ENCODE results near the gene UNC93A.
"Not testable (repeated sequence)": the region's sequence is repeated elsewhere in the genome, so short reads cannot be mapped to it uniquely, and the experiment has no call there.

UNC93A gene

DNA sequence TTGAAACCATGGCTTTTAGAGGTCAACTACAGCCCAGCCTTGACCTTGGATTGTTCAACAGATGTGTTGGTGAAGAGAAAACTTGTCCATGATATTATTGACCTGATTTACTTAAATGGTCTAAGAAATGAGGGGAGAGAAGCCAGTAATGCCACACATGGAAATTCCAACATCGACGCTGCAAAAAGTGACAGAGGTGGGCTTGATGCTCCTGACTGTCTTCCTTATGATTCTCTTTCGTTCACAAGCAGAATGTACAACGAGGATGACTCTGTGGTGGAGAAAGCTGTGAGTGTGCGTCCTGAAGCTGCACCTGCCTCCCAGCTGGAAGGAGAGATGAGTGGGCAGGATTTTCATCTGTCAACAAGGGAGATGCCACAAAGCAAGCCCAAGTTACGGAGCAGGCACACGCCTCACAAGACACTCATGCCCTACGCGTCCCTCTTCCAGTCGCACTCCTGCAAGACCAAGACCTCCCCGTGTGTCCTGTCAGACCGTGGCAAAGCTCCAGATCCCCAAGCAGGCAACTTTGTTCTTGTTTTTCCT lies 50.0 kb downstream of the UNC93A start:
- DNase-seq (ENCODE audit: low read depth in 2 of 2): no peak

DNA sequence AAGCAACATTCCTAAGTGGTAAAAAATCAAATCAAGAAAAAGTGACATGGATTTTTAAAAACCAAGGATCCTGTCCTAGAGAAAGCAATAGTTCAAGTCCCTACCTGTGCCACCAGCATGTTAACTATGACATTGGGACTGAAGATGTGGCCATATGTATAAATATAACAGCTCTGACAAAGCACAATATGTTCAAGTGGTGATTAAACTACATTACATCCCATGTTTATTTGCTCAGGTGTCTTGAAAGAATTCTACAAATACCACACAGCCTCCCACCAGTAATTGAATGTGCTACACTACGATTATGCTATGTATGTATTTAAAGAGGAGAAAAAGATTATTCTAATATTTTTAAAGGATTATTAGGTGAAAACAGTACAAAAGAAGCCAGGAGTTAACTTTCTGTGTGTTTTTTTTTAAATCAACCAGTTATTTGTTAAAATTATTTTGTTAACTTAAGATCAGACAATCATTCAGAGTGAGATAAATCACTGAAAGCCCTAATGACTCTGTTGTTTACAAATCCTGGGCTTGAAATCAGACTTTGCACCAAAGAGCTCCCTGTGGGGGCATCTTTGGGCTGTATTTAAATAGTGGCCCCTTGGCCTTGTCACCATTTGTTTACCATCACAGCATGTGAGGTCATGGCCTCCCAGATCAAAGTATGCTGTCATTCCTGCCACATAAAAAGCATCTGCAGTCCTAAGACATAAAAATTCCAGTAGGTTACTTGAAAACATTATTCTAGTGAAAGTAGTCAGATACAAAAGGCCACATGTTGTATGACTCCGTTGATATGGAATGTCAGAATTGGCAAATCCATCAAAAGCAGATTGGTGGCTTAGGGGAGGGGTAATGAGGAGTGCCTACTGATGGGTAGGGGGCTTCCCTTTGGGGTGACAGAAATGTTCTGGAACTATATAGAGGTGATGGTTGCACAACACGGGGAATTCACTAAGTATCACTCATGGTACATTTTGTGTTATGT lies 50.8 kb downstream of the UNC93A start:
- DNase-seq (ENCODE audit: low read depth in 2 of 2): no peak

DNA sequence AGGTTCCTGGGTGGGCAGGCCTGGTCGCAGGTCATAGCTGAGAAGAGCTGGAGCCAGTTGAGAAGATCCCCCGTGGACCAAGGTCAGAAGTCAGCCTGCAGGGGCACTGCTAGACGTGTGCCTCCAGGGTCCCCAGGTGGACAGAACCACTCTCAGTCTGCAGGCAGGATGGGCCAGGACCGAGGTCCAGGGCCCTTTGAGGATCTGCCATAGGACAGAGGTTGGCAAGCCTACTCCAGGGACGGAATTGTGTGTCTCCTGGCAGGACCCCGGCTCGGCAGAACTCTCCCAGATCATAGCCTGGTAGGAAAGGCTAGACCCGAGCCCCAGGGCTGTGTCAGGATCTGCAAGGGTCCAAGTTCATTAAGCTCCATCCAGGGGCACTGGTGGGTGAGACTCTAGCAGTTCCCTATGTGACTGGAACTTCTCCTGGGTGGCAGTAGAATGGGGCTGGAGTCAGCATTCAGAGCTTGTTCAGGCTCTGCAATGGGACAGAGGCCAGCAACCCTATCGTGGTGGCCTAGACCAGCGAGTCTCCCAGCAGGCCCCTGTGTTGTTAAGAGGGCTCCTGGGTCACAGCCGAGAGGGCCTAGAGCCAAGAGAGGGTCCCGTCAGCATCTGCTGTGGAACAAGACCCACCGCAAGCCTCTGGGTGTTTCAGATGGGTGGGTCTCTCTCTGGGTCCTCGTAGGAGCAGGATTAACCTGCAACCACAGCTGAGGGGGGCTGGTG lies 51.9 kb downstream of the UNC93A start:
- no peak for DNase-seq (ENCODE audit: low read depth in 2 of 2)

DNA sequence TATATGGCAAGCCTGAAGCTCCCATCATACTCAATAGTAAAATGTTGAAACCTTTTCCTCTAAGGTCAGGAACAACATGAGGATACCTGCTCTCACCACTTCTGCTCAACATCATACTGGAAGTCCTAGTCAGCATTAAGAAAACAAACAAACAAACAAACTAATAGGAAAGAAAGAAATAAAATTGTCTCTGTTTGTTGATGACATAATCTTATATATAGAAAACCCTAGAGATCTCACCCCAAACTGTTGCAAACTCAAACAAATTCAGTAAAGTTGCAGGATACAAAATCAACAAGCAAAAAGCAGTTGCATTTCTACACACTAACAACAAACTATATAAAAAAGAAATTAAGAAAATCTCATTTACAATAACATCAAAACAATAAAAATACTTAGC lies 54.2 kb downstream of the UNC93A start:
- no peak for DNase-seq (ENCODE audit: low read depth in 2 of 2)

DNA sequence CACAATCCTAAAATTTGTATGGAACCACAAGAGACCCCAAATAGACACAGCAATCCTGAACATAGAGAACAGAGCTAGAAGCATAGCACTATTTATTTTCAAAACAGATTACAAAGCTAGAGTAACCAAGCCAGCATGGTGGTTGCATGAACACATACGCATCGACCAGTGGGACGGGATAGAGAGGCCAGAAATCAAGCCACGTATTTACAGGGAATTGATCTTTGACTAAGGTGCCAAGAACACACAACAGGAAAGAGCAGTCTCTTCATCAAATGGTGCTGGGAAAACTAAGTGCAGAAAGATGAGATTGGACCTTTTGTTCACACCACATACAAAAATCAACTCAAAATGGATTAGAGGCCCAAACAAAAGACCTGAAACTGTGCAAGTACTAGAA lies 54.8 kb downstream of the UNC93A start:
- DNase-seq (ENCODE audit: low read depth in 2 of 2): no peak

DNA sequence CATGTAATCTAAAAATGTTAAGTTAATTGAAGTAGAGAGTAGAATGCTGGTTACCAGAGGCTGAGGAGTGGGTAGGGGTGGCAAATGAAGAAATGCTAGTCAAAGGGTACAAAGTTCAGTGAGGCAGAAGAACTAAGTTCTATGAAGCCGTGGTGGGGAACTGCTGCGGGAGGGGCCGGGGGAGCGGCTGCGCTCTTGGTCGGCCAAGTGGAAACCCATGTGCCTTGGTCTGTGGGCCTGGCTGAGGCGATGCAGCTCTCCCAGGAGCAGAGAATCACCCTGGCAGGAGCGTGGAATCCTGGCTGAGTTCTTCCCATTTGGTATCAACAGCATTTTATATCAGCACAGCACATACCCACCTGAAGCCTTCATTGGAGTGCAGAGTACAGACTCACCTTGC lies 56.1 kb downstream of the UNC93A start:
- DNase-seq (ENCODE audit: low read depth in 2 of 2): no peak

DNA sequence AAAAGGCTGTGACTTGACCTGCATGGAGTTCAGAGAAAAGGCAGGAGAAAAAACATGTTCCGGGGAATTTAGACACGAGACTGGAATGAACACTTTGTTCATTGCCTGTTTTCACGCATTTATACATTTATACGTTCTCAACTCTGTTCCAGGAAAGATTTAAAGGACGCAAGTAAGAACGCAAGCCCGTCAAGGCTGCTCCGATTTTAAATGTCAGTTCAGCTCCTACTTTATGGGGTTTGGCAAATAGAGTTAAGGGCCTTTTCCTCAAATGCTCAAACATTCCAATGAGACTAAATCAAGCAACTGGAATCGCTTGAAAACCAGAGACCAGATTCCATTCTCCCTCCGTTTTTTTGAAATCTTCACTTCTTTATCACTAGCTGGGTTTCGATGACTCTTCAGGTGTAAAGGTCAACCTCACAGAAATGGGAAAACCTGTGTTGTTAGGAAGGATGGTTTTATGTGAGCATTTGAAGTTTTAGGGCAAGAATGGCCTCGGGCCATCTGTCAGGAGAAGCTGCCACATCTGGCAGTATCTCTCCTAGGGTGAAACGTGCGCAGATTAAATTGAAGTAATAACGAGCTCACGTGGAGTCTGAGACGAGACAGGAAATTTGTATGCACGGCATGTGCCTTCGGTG lies 58.6 kb downstream of the UNC93A start:
- no peak for DNase-seq (ENCODE audit: low read depth in 2 of 2)

DNA sequence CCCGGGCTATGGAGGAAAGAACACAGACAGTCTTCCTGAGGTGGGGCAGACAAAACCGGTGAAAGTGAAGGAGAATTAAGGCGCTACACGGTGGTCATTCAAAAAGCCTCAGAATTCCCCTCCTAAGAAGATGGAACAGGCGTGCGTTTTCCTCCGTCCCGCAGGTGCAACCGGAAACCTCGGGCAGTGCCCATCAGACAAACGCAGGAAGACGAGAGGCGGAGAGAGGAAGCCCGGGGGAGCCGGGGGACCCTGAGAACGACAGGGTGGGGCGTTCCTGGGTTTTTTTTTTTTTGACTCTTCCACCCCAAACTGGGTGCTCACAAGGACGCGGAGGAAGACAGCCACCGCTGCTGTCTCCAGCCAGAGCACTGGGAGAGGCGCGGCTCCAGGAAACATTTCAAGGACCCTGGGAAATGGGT lies 59.2 kb downstream of the UNC93A start:
- DNase-seq (ENCODE audit: low read depth in 2 of 2): no peak

DNA sequence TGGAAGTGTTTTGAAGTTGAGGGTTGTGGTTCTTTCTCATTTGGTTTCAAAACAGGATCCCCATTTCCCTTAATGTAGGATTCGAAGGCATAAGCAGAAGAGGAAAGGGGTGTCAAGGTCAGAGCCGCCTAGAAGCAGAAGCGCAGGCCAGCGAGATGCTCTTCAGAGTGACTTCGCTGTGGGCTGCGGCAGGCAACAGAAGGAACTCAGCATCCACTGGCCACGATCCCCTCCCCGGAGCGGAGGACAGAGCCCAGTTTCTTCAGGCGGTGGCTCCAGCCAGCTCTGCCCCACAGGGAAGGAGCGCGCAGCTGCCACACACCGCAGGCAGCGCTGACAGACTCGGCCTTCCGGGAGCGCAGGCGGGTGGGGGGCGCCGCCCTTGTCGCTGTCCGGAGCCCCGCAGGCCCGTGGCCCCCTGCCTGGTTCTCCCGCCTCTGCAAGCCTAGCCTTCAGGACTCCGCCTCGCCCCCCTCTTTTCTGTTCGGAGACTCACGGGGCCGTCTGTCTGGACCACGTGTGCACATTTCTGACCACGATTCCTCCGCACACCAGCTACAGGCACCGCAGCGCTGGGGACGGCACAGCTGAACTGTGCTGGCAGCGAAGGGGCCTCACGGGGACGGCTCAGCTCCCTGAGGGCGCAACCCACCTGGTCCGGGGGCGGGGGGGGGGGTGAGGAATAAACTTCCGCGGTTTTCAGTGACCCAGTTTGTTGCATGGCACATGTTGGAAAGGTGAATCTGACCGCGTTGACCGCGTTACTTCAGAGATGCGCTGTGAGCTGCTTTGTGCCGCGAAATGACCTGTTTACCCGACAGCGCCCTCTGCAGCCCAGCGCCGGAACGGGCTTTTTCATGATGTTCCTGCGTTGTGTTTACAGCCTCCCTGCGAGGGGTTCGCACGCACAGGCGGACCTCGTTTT lies 59.9 kb downstream of the UNC93A start:
- peak; percentile 74 to 86 for DNase-seq (ENCODE audit: low read depth in 2 of 2)

DNA sequence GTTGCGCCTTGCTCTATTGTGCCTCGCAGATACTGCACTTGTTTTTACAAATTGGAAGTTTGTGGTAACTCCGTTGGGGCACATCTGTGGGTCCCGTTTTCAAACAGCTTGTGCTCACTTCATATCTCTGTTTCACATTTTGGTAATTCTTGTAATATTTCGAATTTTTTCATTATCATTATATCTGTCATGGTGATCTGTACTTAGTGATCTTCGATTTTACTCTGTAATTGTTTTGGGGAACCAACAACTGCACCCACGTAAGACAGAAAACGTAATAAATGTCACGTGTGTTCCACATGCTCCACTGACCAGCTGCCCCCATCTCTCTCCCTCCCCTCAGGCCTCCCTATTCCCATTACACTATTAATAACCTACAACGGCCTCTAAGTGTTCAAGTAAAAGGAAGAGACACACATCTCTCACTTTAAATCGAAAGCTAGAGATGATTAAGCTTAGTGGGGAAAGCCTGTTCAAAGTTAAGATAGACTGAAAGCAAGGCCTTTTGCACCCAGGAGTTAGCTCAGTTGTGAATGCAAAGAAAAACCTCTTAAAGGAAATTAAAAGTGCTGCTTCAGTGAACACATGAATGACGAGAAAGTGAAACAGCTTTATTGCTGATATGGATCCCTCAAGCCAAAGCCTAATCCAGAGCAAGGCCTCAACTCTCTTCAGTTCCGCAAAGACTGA lies 60.7 kb downstream of the UNC93A start:
- DNase-seq (ENCODE audit: low read depth in 2 of 2): no peak

DNA sequence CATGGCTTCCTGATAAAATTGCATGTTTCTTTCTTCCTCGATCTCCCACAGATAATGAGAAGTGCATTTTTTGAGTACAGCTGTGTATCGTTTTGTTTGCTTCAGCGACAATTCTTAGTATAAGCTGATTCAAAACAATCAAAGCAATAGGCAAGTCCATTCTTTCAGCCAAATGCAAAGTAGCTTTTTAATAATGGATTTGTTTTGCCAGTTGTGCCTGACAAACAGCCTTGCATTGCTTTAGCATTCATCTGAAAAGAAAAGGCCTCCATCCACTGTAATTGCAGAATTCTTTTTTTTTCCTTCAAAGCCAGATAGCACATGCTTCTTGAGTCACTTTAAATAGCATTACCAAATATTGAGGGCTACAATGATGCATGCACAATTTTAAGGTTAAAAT lies 65.8 kb downstream of the UNC93A start:
- DNase-seq (ENCODE audit: low read depth in 2 of 2): no peak

DNA sequence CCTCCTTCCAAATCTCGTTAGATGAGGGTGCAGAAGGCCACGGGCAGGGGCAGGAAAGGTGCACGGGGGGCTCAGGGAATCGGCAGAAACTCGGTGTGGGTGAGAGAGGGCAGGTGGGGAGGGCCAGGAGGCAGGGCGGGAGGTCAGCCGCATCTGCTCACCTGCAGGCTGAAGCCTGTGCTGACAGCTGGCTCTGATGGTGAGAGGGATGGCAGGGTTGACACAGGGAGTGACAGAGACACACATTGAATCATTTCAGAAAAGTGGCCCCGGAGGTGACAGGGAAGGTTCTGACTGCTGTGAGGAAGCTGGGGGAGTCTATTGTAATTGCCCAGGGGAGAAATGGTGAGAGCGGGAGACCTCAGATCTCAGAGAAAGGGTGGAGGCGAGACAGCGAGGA lies 67.3 kb downstream of the UNC93A start:
- not testable (repeated sequence) for DNase-seq (ENCODE audit: low read depth in 2 of 2)

DNA sequence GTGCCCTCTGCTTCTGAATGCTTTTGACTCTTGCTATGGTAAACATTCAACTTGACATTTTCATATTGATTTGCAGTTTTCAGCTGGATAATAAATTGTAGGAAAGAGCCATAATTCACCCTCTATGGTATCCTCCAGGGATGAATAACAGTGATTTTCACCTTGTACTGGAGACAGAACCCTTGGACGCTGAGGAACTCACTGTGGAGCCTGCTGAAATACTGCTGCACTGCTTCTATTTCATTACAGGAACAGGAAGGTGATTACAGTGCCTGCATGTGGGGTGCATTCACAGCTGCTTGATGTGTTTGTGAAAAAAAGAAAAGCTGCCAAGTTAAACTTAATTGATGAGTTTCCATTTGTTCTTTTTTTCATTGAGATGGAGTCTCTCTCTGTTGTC lies 70.1 kb downstream of the UNC93A start:
- DNase-seq (ENCODE audit: low read depth in 2 of 2): not testable (repeated sequence)
